GM06990 (cell line): ENCODE measurements around the gene DENND6B.

Source experiments
- DNase-seq: peaks from one replicate; pipeline ENCODE4 v3.0.0-alpha.2; 2011; ENCODE audit not compliant: insufficient read length; ENCODE audit errors: extremely low read depth
- H3K27me3 ChIP-seq: replicated peaks from 2 replicates; pipeline ENCODE4 v1.6.0; 2011; ENCODE audit warnings: low read length; ENCODE audit not compliant: control insufficient read depth, insufficient read depth
- H3K36me3 ChIP-seq: 2 replicates; pipeline ENCODE4 v1.5.1; 2011; ENCODE audit warnings: low read length; ENCODE audit not compliant: control insufficient read depth, insufficient read depth
- H3K4me3 ChIP-seq: replicated peaks from 2 replicates; pipeline ENCODE4 v1.5.1; 2011; ENCODE audit warnings: low read depth, mild to moderate bottlenecking, control low read depth, low read length
- TF ChIP-seq, protein P1 (sequence below): IDR thresholded peaks from 2 replicates; pipeline ENCODE4 v1.5.1; 2011; ENCODE audit warnings: low read length, control low read depth, mild to moderate bottlenecking, inconsistent platforms; ENCODE audit not compliant: insufficient read depth, poor library complexity, severe bottlenecking

DENND6B gene

DNA sequence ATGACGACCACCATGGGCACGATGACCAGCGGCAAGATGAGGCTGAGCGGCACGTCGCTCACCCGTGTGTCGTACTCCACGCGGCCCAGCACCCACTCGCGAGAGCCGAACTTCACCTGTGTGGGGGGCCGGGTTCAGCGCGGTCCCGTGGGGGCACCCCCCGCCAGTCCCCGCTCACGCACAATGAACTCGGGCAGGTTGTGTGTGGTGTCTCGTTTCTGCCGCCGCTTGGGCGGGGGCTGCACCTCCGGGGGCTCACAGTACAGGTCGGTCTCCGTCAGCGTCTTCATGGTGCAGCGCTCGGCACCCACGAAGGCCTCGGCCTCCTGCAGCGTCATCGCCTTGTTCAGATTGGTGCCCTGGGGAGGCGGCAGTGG lies 45.4 kb downstream of the DENND6B start:
- H3K36me3 ChIP-seq = peaks cover 56% of the 10 kb centered on the region
- no peaks in the 10 kb centered on the region for H3K27me3 ChIP-seq
- no peak for DNase-seq
- TF ChIP-seq, protein P1, sequence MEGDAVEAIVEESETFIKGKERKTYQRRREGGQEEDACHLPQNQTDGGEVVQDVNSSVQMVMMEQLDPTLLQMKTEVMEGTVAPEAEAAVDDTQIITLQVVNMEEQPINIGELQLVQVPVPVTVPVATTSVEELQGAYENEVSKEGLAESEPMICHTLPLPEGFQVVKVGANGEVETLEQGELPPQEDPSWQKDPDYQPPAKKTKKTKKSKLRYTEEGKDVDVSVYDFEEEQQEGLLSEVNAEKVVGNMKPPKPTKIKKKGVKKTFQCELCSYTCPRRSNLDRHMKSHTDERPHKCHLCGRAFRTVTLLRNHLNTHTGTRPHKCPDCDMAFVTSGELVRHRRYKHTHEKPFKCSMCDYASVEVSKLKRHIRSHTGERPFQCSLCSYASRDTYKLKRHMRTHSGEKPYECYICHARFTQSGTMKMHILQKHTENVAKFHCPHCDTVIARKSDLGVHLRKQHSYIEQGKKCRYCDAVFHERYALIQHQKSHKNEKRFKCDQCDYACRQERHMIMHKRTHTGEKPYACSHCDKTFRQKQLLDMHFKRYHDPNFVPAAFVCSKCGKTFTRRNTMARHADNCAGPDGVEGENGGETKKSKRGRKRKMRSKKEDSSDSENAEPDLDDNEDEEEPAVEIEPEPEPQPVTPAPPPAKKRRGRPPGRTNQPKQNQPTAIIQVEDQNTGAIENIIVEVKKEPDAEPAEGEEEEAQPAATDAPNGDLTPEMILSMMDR = no peak
- no peak overlapping the region for H3K4me3 ChIP-seq

DNA sequence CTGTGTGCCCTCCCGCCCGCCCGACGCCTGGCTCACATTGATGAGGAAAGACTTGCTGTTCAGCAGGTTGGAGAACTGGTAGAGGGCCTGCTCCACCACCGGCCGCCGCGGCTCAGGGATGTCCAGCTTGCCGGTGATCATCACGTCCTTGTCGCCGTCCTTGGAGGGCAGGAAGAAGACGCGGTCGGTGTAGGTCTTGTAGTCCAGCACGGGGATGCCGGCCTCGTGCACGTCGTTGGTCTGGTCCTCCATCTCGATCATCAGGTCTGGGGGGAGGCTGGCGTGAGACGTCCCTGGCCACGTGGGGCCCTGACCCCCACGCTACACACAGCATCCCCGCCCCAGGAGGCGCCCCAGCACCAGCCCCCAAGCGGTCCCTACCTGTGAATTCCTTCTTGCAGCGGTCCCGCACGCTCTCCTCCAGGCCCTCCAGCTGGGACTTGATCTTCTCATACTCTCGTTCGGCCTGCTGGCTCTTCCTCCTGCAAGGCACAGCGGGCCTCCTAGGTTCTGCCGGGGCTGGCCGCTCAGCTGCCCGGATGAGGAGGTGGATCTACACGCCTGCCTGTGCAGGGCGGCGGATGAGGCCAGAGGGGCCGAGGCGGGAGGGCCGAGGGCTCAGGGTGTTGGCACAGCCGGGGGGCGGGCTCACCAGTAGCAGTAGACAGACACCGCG lies 46.0 kb downstream of the DENND6B start:
- H3K36me3 ChIP-seq = peaks cover 53% of the 10 kb centered on the region
- TF ChIP-seq, protein P1 = no peak
- DNase-seq = no peak
- H3K4me3 ChIP-seq = no peak overlapping the region
- H3K27me3 ChIP-seq = no peaks in the 10 kb centered on the region

DNA sequence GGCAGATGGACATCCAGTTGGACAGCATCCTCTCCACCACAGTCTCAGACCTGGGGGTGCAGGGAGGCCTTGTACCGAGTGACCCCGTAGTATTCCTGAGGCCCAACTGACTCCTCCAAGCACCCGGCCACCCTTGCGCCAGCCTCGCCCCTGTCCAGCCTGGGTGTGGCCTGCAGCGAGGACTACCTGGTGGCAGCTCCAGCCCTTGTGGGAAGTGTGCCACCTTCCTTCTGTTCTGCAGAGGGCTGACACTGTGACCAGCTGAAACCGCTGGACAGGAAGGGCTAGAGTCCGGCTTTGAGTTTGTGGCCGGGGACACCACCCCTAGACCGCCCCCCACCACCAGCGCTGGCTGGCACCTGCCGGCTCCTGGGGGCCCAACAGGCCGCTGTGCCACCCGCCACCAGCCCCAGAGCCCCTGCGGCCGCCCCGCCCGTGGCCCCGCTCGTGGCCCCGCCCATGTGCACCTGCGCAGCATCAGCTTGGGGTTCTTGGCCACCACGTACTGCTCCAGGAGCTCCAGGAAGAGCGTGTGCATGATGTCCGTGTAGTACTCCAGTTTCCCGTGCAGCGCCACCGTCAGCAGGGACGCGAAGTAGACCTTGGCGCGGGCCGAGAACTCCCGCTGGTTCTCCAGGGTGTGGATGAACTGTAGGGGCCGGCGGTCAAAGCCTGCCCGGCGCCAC lies 46.6 kb downstream of the DENND6B start:
- Histone ChIP-seq H3K36me3 (peaks cover 55% of the 10 kb centered on the region), H3K4me3 (no peak overlapping the region), H3K27me3 (no peaks in the 10 kb centered on the region)
- TF ChIP-seq, protein P1 = no peak
- no peak for DNase-seq

DNA sequence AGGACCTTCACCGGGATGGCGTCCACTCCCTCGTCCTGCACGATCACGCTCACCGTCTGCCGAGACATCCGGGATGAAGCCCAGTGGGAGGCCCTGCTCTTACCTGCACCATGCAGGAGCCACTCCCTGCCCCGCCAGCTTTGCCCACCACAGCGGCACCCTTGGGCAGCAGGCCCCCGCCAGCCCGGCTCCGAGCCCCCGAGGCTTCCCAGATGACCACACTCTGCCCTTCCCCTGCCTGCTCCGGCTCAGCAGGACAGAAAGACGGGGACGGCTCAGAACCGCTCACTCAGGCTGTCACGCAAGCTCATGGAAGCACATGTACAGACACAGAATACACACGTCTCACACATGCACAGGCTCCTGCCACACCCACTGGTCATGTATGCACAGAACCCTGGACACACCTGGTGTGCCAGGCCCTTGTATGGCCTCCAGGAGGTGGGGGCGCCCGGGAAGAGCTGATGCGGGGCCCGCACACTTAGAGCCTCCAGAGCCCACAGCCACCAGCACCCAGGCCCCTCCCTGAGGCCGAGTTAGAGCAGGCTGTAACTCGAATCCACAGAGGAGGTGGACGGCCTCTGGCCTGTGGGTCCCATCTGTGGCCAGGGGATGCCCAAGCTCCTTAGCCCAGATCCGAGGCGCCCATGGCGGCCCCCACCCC lies 47.7 kb downstream of the DENND6B start:
- Histone ChIP-seq H3K36me3 (peaks cover 58% of the 10 kb centered on the region), H3K4me3 (no peak overlapping the region), H3K27me3 (no peaks in the 10 kb centered on the region)
- no peak for DNase-seq
- TF ChIP-seq, protein P1 = no peak

DNA sequence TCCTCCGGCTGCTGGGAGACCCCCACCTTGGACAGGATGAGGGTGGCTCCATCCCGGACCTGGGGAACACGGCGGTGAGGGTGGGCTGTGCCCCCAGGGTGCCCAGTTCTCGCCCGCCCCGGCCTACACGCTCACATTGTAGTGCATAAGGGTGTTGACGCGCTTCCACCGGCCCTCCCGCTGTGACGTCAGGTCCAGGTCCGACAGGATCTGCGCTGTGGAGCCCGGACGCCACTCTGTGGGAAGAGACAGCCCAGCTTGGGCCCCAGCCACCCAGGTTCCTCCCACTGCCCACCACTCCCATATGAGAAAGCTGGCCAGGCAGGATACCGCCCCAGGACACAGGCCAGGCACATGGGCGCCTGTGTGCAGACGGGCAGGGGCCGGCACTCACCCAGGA lies 48.4 kb downstream of the DENND6B start:
- peaks cover 55% of the 10 kb centered on the region for H3K36me3 ChIP-seq

More for the DNA sequence above, 48.4 kb downstream of the DENND6B start:
- Histone ChIP-seq H3K4me3 (no peak overlapping the region), H3K27me3 (no peaks in the 10 kb centered on the region)
- TF ChIP-seq, protein P1 = no peak
- no peak for DNase-seq
